8988T (cell line): ENCODE data around the gene PMPCA.

Source experiments
- DNase-seq: peaks from one replicate; pipeline ENCODE4 v3.0.0; 2011

Gene PMPCA

GRCh38 chr9:136410500-136411287 lies at the start of gene PMPCA, which contains the start of gene ENTR1:
Gene PMPCA, plus strand, starts transcription at chr9:136410658. Its CDS starts 11 bp downstream, at chr9:136410669.
Gene ENTR1, minus strand, starts transcription at chr9:136410614. Its CDS starts 217 bp downstream, at chr9:136410397.
- peak; percentile 96 for DNase-seq

- DNase-seq, result no peak
These were observed 49.3 kb upstream of the PMPCA start for GRCh38 chr9:136361047-136361753.

GRCh38 chr9:136361754-136362449 lies 48.6 kb upstream of the PMPCA start:
- no peak for DNase-seq

GRCh38 chr9:136362450-136362784 lies 48.0 kb upstream of the PMPCA start:
- no peak for DNase-seq

GRCh38 chr9:136363106-136363948 lies 47.1 kb upstream of the PMPCA start, which contains the start of gene DNLZ:
Gene DNLZ, minus strand, starts transcription at chr9:136363744. Its CDS starts 30 bp downstream, at chr9:136363714.
- DNase-seq, result peak; percentile 99

- no peak for DNase-seq
These were observed 46.3 kb upstream of the PMPCA start for GRCh38 chr9:136363949-136364748.

GRCh38 chr9:136364942-136365774 lies 45.3 kb upstream of the PMPCA start:
- no peak for DNase-seq

- DNase-seq, result no peak
These were observed 44.7 kb upstream of the PMPCA start for GRCh38 chr9:136365775-136366222.

GRCh38 chr9:136366826-136367225 lies 43.6 kb upstream of the PMPCA start:
- no peak for DNase-seq

GRCh38 chr9:136367296-136368145 lies 42.9 kb upstream of the PMPCA start:
- DNase-seq, result no peak

- DNase-seq, result no peak
These were observed 42.3 kb upstream of the PMPCA start for GRCh38 chr9:136368190-136368589.

GRCh38 chr9:136370037-136370436 lies 40.4 kb upstream of the PMPCA start:
- no peak for DNase-seq

GRCh38 chr9:136370687-136371532 lies 39.5 kb upstream of the PMPCA start:
- DNase-seq, result no peak

GRCh38 chr9:136371533-136371880 lies 39.0 kb upstream of the PMPCA start:
- DNase-seq, result no peak

- DNase-seq, result no peak
These were observed 38.5 kb upstream of the PMPCA start for GRCh38 chr9:136372006-136372405.

- DNase-seq, result no peak
These were observed 37.7 kb upstream of the PMPCA start for GRCh38 chr9:136372561-136373299.

GRCh38 chr9:136373300-136374182 lies 36.9 kb upstream of the PMPCA start, which contains the start of gene CARD9:
Gene CARD9, minus strand, starts transcription at chr9:136373669. Its CDS starts 1,591 bp downstream, at chr9:136372078.
- DNase-seq, result no peak
